CD4-positive, alpha-beta T cell (primary cell): Measurements from ENCODE around the gene FLG2. TPM values are rescaled to one million over a fixed set of nuclear protein-coding genes. Genes with fewer than 3 reads are reported as not detected.
"Not testable (repeated sequence)": the region's sequence is repeated elsewhere in the genome, so short reads cannot be mapped to it uniquely, and the experiment has no call there.

Experiments
- ATAC-seq: fragments of 200-7000 bp; cut with Tn5 transposase; one replicate; pipeline ENCODE4 v1.10.0; 2022; ENCODE audit warnings: mild to moderate bottlenecking; ENCODE audit not compliant: poor library complexity
- CTCF ChIA-PET: fragments of 350-600 bp; sonication (Branson Sonifier 250); formaldehyde crosslinking; loops from one replicate; lab custom pipeline; 2021; ENCODE audit warnings: antibody characterized with exemption, inconsistent platforms; lab: Charles Lee
- POLR2A ChIA-PET: fragments of 350-600 bp; sonication (Branson Sonifier 250); formaldehyde crosslinking; loops from one replicate; lab custom pipeline; 2021; ENCODE audit warnings: antibody characterized with exemption, inconsistent platforms; lab: Charles Lee
- DNase-seq, 14 experiments: peaks; one replicate each; pipeline ENCODE4 v3.0.0-alpha.2; 2013 to 2020; ENCODE audit warnings: mixed read lengths in 2 of 14
- H3K27ac ChIP-seq, 2 donors: one replicate each; pipeline versions ENCODE4 v1.5.1 to v1.7.0; 2013; ENCODE audit warnings: low read length in 2 of 2, low read depth in 1 of 2, mild to moderate bottlenecking in 1 of 2
- H3K27me3 ChIP-seq, 2 experiments: 1 replicate in 1 of 2; 2 replicates in 1 of 2; pipeline versions ENCODE4 v1.6.1 to v1.7.0; 2013; ENCODE audit warnings: low read length in 2 of 2, control low read depth in 1 of 2, mild to moderate bottlenecking in 1 of 2, moderate library complexity in 1 of 2; ENCODE audit not compliant: insufficient read depth in 2 of 2, control insufficient read depth in 1 of 2
- H3K36me3 ChIP-seq: one replicate; pipeline ENCODE4 v1.6.1; 2013; ENCODE audit warnings: low read length, control low read depth; ENCODE audit not compliant: insufficient read depth
- H3K4me1 ChIP-seq: one replicate; pipeline ENCODE4 v1.6.1; 2013; ENCODE audit warnings: low read length, control low read depth; ENCODE audit not compliant: insufficient read depth
- H3K4me3 ChIP-seq: one replicate; pipeline ENCODE4 v1.5.1; 2013; ENCODE audit warnings: mild to moderate bottlenecking, low read length, moderate library complexity
- H3K9me3 ChIP-seq, 2 experiments: 1 replicate in 1 of 2; 2 replicates in 1 of 2; pipeline versions ENCODE4 v1.6.1 to v1.7.0; 2013; ENCODE audit warnings: low read length in 2 of 2, mild to moderate bottlenecking in 2 of 2, control low read depth in 1 of 2, moderate library complexity in 1 of 2; ENCODE audit not compliant: control insufficient read depth in 1 of 2, insufficient read depth in 1 of 2
- H3K27ac Mint-ChIP-seq: one replicate; pipeline ENCODE4 v1.8.0; 2020; ENCODE audit warnings: mixed read lengths
- H3K27me3 Mint-ChIP-seq: one replicate; pipeline ENCODE4 v1.8.0; 2021; ENCODE audit warnings: mixed read lengths
- H3K36me3 Mint-ChIP-seq: one replicate; pipeline ENCODE4 v1.8.0; 2021; ENCODE audit warnings: low read depth, mixed read lengths
- H3K4me1 Mint-ChIP-seq: one replicate; pipeline ENCODE4 v1.8.0; 2021; ENCODE audit warnings: low read depth, mixed read lengths
- H3K4me3 Mint-ChIP-seq: one replicate; pipeline ENCODE4 v1.8.0; 2020; ENCODE audit warnings: mild to moderate bottlenecking, mixed read lengths
- H3K9me3 Mint-ChIP-seq: one replicate; pipeline ENCODE4 v1.8.0; 2020; ENCODE audit warnings: mixed read lengths
- CTCF ChIP-seq: fragments of 200-600 bp; IDR thresholded peaks from one replicate; pipeline ENCODE4 v1.8.0; 2022; ENCODE audit warnings: antibody characterized with exemption, mild to moderate bottlenecking
- intact Hi-C, 2 experiments: fragments of 100-400 bp; cut with DNase I in 1 of 2; cut with micrococcal nuclease in 1 of 2; formaldehyde crosslinking; loops; one replicate each; pipeline versions ENCODE4 v1.15.1 to v1.9.0; 2023 to 2025; cut with DNase I, micrococcal nuclease
- total RNA-seq, 174 experiments: library from RNA in 2 of 174; stranded (reverse) in 2 of 174; gene quantifications; one replicate each; pipeline ENCODE4 v1.2.3 and lab custom pipeline; 2021 to 2026

FLG2 gene
- total RNA-seq, 2 experiments from 2014 or later = not detected

- no peak overlapping the region for H3K27ac Mint-ChIP-seq
- H3K27me3 Mint-ChIP-seq = peaks cover 24% of the 10 kb centered on the region
- Histone ChIP-seq H3K27ac (no peak overlapping the region), H3K4me3 (no peak overlapping the region), H3K4me1 (no peaks in the 10 kb centered on the region), H3K27me3 (peaks cover 2 to 22% of the 10 kb centered on the region in 2 experiments), H3K9me3 (peaks cover 0 to 13% of the 10 kb centered on the region in 2 experiments), H3K36me3 (no peaks in the 10 kb centered on the region)
- ChIA-PET POLR2A (no interaction called here), CTCF (no interaction called here)
- no peaks in the 10 kb centered on the region for H3K9me3 Mint-ChIP-seq
- H3K36me3 Mint-ChIP-seq = no peaks in the 10 kb centered on the region
- TF ChIP-seq CTCF = no peak
- ATAC-seq = no peak
- intact Hi-C loops = no loop called here
- H3K4me1 Mint-ChIP-seq = no peaks in the 10 kb centered on the region
- no peak overlapping the region for H3K4me3 Mint-ChIP-seq
- DNase-seq = no peak
These were observed 45.8 kb downstream of the FLG2 start for GRCh38 chr1:152313970-152314369.

GRCh38 chr1:152313319-152313801 is 46.4 kb downstream of the FLG2 start:
- DNase-seq (peak in 1 of 14 experiments; percentile 4), ATAC-seq (no peak)
- intact Hi-C loops = no loop called here
- CTCF ChIA-PET = no interaction called here
- no peak for TF ChIP-seq CTCF
- H3K4me1 ChIP-seq = no peaks in the 10 kb centered on the region
- Mint-ChIP-seq H3K27me3 (peaks cover 24% of the 10 kb centered on the region), H3K4me1 (no peaks in the 10 kb centered on the region), H3K4me3 (no peak overlapping the region), H3K9me3 (no peaks in the 10 kb centered on the region), H3K36me3 (no peaks in the 10 kb centered on the region), H3K27ac (no peak overlapping the region)
- POLR2A ChIA-PET = no interaction called here
- no peaks in the 10 kb centered on the region for H3K36me3 ChIP-seq
- peaks cover 0 to 13% of the 10 kb centered on the region in 2 experiments for H3K9me3 ChIP-seq
- peaks cover 2 to 16% of the 10 kb centered on the region in 2 experiments for H3K27me3 ChIP-seq
- H3K27ac ChIP-seq = no peak overlapping the region
- H3K4me3 ChIP-seq = no peak overlapping the region

- H3K9me3 Mint-ChIP-seq, H3K4me3 ChIP-seq, H3K4me3 Mint-ChIP-seq, DNase-seq, H3K4me1 Mint-ChIP-seq, H3K36me3 ChIP-seq, ATAC-seq, intact Hi-C loops, POLR2A ChIA-PET, H3K27me3 ChIP-seq, CTCF ChIA-PET, H3K27ac ChIP-seq, H3K36me3 Mint-ChIP-seq, H3K27ac Mint-ChIP-seq, H3K4me1 ChIP-seq: not testable (repeated sequence)
- H3K27me3 Mint-ChIP-seq = peaks cover 24% of the 10 kb centered on the region
- H3K9me3 ChIP-seq = peaks cover 0 to 13% of the 10 kb centered on the region in 2 experiments
These were observed 47.6 kb downstream of the FLG2 start for GRCh38 chr1:152312169-152312568.

- Mint-ChIP-seq H3K27me3 (peaks cover 24% of the 10 kb centered on the region), H3K4me3 (no peak overlapping the region), H3K4me1 (no peaks in the 10 kb centered on the region), H3K27ac (no peak overlapping the region), H3K36me3 (no peaks in the 10 kb centered on the region), H3K9me3 (no peaks in the 10 kb centered on the region)
- POLR2A ChIA-PET = no interaction called here
- no peak overlapping the region for H3K4me3 ChIP-seq
- no peak overlapping the region for H3K27ac ChIP-seq
- intact Hi-C loops = no loop called here
- no peak for DNase-seq
- CTCF ChIA-PET = no interaction called here
- no peaks in the 10 kb centered on the region for H3K4me1 ChIP-seq
- H3K27me3 ChIP-seq = peaks cover 0 to 2% of the 10 kb centered on the region in 2 experiments
- ATAC-seq = no peak
- no peak for TF ChIP-seq CTCF
- no peaks in the 10 kb centered on the region for H3K36me3 ChIP-seq
- H3K9me3 ChIP-seq = peaks cover 0 to 13% of the 10 kb centered on the region in 2 experiments
These were observed 49.9 kb downstream of the FLG2 start for GRCh38 chr1:152309955-152310354.

- DNase-seq, H3K4me1 ChIP-seq, H3K9me3 Mint-ChIP-seq, CTCF ChIA-PET, POLR2A ChIA-PET, H3K27me3 ChIP-seq, H3K4me3 ChIP-seq, H3K36me3 Mint-ChIP-seq, H3K4me1 Mint-ChIP-seq, H3K27ac ChIP-seq, intact Hi-C loops, H3K27ac Mint-ChIP-seq, H3K4me3 Mint-ChIP-seq, ATAC-seq, H3K36me3 ChIP-seq: not testable (repeated sequence)
- H3K9me3 ChIP-seq = peaks cover 0 to 13% of the 10 kb centered on the region in 2 experiments
- peaks cover 22% of the 10 kb centered on the region for H3K27me3 Mint-ChIP-seq
These were observed 50.4 kb downstream of the FLG2 start for GRCh38 chr1:152309320-152309901.
